ENCODE data around the gene BCL7B.
"Not testable (repeated sequence)": the region's sequence is repeated elsewhere in the genome, so short reads cannot be mapped to it uniquely, and the experiment has no call there.

Gene BCL7B

GRCh38 chr7:73593207-73594045 lies 35.9 kb upstream of the BCL7B start:
- H3K36me3 ChIP-seq (ENCODE audit: control insufficient read depth in 5 of 5, insufficient read depth in 5 of 5, low read length in 5 of 5): peaks cover 0 to 29% (median 12%) of the 10 kb centered on the region in 5 donors
- H3K9ac ChIP-seq (ENCODE audit: low read length in 5 of 5): no peak overlapping the region
- no peaks in the 10 kb centered on the region for H3K4me1 ChIP-seq (ENCODE audit: control insufficient read depth in 5 of 5, insufficient read depth in 5 of 5, low read length in 5 of 5)
- no peak overlapping the region for H3K27ac ChIP-seq (ENCODE audit: low read depth, low read length)
- H3K9me3 ChIP-seq (ENCODE audit: control insufficient read depth in 5 of 5, low read length in 5 of 5): peaks cover 0 to 4% (median 0%) of the 10 kb centered on the region in 5 donors
- H3K27me3 ChIP-seq (ENCODE audit: control insufficient read depth in 5 of 5, insufficient read depth in 4 of 5, low read length in 5 of 5): no peaks in the 10 kb centered on the region
- no peak overlapping the region for H3K4me3 ChIP-seq (ENCODE audit: low read depth in 1 of 5, low read length in 5 of 5)

DNA sequence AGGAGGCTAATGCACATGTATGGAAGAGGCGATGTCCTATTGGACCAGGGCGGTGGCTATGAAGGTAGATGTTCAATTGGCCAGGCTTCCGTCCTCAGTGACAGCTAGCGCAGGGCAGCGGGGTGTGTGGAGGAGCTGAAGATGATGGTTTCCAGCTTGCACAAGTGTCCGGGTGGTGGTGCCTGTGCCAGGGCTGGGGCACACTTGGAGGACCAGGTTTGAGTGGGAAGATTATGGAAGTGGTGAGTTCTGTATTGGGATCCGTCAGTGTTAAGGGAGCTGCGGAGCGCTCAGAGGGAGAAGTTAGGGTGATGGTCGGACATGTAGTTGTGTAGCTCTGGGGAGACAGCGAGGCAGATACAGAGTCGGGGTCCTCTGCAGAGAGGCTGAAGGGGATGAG lies 29.4 kb upstream of the BCL7B start:
- Histone ChIP-seq H3K4me3 (ENCODE audit: low read depth in 1 of 5, low read length in 5 of 5) (no peak overlapping the region), H3K27me3 (ENCODE audit: control insufficient read depth in 5 of 5, insufficient read depth in 4 of 5, low read length in 5 of 5) (no peaks in the 10 kb centered on the region), H3K4me1 (ENCODE audit: control insufficient read depth in 5 of 5, insufficient read depth in 5 of 5, low read length in 5 of 5) (peaks cover 0 to 26% (median 14%) of the 10 kb centered on the region in 5 donors), H3K36me3 (ENCODE audit: control insufficient read depth in 5 of 5, insufficient read depth in 5 of 5, low read length in 5 of 5) (no peaks in the 10 kb centered on the region), H3K9ac (ENCODE audit: low read length in 5 of 5) (no peak overlapping the region), H3K27ac (ENCODE audit: low read depth, low read length) (peak overlapping the region; percentile 23), H3K9me3 (ENCODE audit: control insufficient read depth in 5 of 5, low read length in 5 of 5) (peaks cover 0 to 3% (median 0%) of the 10 kb centered on the region in 5 donors)

GRCh38 chr7:73585196-73585595 lies 27.7 kb upstream of the BCL7B start:
- H3K9ac ChIP-seq (ENCODE audit: low read length in 5 of 5): no peak overlapping the region

GRCh38 chr7:73582664-73583202 lies 25.2 kb upstream of the BCL7B start:
- Histone ChIP-seq H3K9ac (ENCODE audit: low read length in 5 of 5) (no peak overlapping the region), H3K27ac (ENCODE audit: low read depth, low read length) (no peak overlapping the region), H3K4me3 (ENCODE audit: low read depth in 1 of 5, low read length in 5 of 5) (no peak overlapping the region), H3K9me3 (ENCODE audit: control insufficient read depth in 5 of 5, low read length in 5 of 5) (no peaks in the 10 kb centered on the region), H3K27me3 (ENCODE audit: control insufficient read depth in 5 of 5, insufficient read depth in 4 of 5, low read length in 5 of 5) (no peaks in the 10 kb centered on the region), H3K4me1 (ENCODE audit: control insufficient read depth in 5 of 5, insufficient read depth in 5 of 5, low read length in 5 of 5) (peaks cover 0 to 36% (median 19%) of the 10 kb centered on the region in 5 donors), H3K36me3 (ENCODE audit: control insufficient read depth in 5 of 5, insufficient read depth in 5 of 5, low read length in 5 of 5) (no peaks in the 10 kb centered on the region)

More at GRCh38 chr7:73585196-73585595, 27.7 kb upstream of the BCL7B start:
- Histone ChIP-seq H3K4me3 (ENCODE audit: low read depth in 1 of 5, low read length in 5 of 5) (no peak overlapping the region), H3K9me3 (ENCODE audit: control insufficient read depth in 5 of 5, low read length in 5 of 5) (no peaks in the 10 kb centered on the region), H3K27ac (ENCODE audit: low read depth, low read length) (no peak overlapping the region), H3K27me3 (ENCODE audit: control insufficient read depth in 5 of 5, insufficient read depth in 4 of 5, low read length in 5 of 5) (no peaks in the 10 kb centered on the region), H3K4me1 (ENCODE audit: control insufficient read depth in 5 of 5, insufficient read depth in 5 of 5, low read length in 5 of 5) (peaks cover 0 to 30% (median 14%) of the 10 kb centered on the region in 5 donors), H3K36me3 (ENCODE audit: control insufficient read depth in 5 of 5, insufficient read depth in 5 of 5, low read length in 5 of 5) (no peaks in the 10 kb centered on the region)

GRCh38 chr7:73581006-73581405 lies 23.5 kb upstream of the BCL7B start:
- H3K27ac ChIP-seq (ENCODE audit: low read depth, low read length); H3K27me3 ChIP-seq (ENCODE audit: control insufficient read depth in 5 of 5, insufficient read depth in 4 of 5, low read length in 5 of 5); H3K36me3 ChIP-seq (ENCODE audit: control insufficient read depth in 5 of 5, insufficient read depth in 5 of 5, low read length in 5 of 5); H3K9me3 ChIP-seq (ENCODE audit: control insufficient read depth in 5 of 5, low read length in 5 of 5); H3K9ac ChIP-seq (ENCODE audit: low read length in 5 of 5); H3K4me3 ChIP-seq (ENCODE audit: low read depth in 1 of 5, low read length in 5 of 5): not testable (repeated sequence)
- H3K4me1 ChIP-seq (ENCODE audit: control insufficient read depth in 5 of 5, insufficient read depth in 5 of 5, low read length in 5 of 5): peaks cover 2 to 43% (median 25%) of the 10 kb centered on the region in 5 donors

DNA sequence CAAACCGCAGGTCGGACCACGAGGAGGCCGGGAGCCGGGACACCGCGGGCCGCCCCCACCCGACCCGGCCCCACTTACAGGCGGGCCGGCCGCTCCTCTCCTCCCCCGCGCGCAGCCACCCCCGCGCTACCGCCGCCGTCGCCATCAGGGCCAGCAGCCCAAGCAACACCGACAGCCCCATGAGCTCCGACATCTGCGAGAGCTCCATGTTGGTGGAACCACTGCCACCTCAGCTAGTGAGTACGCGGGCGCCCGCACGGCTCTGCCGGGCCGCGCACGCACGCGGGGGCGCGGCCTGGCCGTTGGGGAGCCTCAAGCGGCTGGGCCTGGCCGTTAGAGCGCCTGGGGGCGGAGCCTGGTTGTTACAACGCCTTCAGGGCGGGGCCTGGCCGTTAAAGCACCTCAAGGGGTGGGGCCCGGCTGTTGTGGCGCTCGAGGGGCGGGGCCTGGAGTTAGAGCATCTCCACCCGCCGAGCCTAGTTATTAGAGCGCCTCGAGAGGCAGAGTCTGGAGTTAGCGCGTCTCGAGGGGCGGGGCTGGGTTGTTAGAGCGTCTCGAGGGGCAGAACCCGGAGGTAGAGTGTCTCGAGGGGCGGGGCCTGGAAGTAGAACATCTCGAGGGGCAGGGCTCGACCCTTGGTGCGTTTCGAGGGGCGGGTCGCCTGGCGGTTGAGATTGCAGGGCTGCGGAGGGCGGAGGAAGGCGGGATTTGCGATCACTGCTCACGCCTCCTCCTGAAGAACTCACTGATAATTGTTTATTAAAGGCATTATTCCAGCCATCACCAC lies 21.0 kb upstream of the BCL7B start, which contains the start of gene TBL2:
TSS of gene TBL2 (minus strand) at position 238 of the 787 bp plus-strand sequence. CDS start at position 208, 30 bp downstream.
- Histone ChIP-seq H3K27me3 (ENCODE audit: control insufficient read depth in 5 of 5, insufficient read depth in 4 of 5, low read length in 5 of 5) (no peaks in the 10 kb centered on the region), H3K9me3 (ENCODE audit: control insufficient read depth in 5 of 5, low read length in 5 of 5) (no peaks in the 10 kb centered on the region), H3K27ac (ENCODE audit: low read depth, low read length) (peak within 1 kb of the TSS; percentile 89), H3K9ac (ENCODE audit: low read length in 5 of 5) (peak within 1 kb of the TSS; percentile 87 to 96 (median 95)), H3K4me1 (ENCODE audit: control insufficient read depth in 5 of 5, insufficient read depth in 5 of 5, low read length in 5 of 5) (peaks cover 2 to 42% (median 23%) of the 10 kb centered on the region in 5 donors), H3K4me3 (ENCODE audit: low read depth in 1 of 5, low read length in 5 of 5) (peak within 1 kb of the TSS; percentile 79 to 86 (median 80)), H3K36me3 (ENCODE audit: control insufficient read depth in 5 of 5, insufficient read depth in 5 of 5, low read length in 5 of 5) (peaks cover 0 to 15% (median 14%) of the 10 kb centered on the region in 5 donors)

DNA sequence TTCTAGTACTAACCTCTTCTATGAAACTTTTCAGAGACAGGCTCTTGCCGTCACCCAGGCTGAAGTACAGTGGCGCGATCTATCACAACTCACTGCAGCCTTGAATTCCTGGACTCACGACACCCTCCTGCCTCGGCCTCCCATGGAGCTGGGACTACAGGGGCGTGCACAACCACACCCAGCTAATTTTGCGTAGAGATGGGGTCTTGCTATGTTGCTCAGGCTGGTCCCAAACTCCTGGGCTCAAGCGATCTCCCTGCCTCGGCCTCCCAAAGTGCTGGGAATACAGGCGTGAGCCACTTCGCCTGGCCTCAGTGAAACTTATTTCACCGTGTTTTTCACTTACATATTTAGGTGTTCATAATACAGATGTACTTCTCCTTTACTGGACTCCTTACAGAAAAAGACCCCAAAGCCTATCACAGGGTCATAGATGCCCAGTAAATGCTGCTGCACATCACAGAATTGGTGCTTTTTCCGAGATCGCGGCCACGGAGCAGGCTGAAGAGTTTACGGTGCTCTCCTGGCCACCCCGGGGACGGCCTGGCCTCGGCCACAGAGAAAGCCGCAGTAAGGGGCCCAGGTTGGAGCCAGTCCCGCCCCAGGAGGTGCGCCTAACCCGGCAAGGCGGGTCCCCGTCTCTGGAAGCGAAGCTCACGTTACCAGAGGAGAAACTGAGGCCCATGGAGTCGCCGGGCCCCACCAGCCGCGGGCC lies 20.3 kb upstream of the BCL7B start:
- Histone ChIP-seq H3K9me3 (ENCODE audit: control insufficient read depth in 5 of 5, low read length in 5 of 5) (no peaks in the 10 kb centered on the region), H3K4me1 (ENCODE audit: control insufficient read depth in 5 of 5, insufficient read depth in 5 of 5, low read length in 5 of 5) (peaks cover 2 to 39% (median 23%) of the 10 kb centered on the region in 5 donors), H3K9ac (ENCODE audit: low read length in 5 of 5) (peak overlapping the region; percentile 87 to 96 (median 95)), H3K4me3 (ENCODE audit: low read depth in 1 of 5, low read length in 5 of 5) (peak overlapping the region; percentile 79 to 86 (median 80)), H3K27ac (ENCODE audit: low read depth, low read length) (peak overlapping the region; percentile 89), H3K36me3 (ENCODE audit: control insufficient read depth in 5 of 5, insufficient read depth in 5 of 5, low read length in 5 of 5) (peaks cover 0 to 23% (median 22%) of the 10 kb centered on the region in 5 donors), H3K27me3 (ENCODE audit: control insufficient read depth in 5 of 5, insufficient read depth in 4 of 5, low read length in 5 of 5) (no peaks in the 10 kb centered on the region)

DNA sequence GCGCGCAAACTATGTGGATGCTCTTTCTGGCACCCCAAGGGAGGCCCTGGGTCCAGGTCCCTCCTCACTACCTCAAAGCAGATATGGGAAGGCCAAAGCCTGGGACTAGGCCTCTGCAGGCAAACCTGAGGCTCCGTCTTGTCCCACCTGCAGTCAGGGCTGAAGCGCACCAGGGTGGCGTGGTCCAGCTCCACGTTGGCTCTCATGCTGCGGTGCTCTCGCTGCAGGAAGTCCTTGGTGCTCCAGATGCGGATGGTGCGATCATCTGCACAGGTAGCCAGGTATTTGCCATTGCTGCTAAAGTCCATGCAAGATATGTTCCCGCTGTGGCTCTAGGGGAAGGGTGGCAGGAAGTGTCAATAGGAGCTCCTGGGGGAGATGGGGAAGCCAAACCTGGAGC lies 16.3 kb upstream of the BCL7B start:
- Histone ChIP-seq H3K27me3 (ENCODE audit: control insufficient read depth in 5 of 5, insufficient read depth in 4 of 5, low read length in 5 of 5) (no peaks in the 10 kb centered on the region), H3K4me3 (ENCODE audit: low read depth in 1 of 5, low read length in 5 of 5) (no peak overlapping the region), H3K9me3 (ENCODE audit: control insufficient read depth in 5 of 5, low read length in 5 of 5) (no peaks in the 10 kb centered on the region), H3K9ac (ENCODE audit: low read length in 5 of 5) (no peak overlapping the region), H3K27ac (ENCODE audit: low read depth, low read length) (no peak overlapping the region), H3K4me1 (ENCODE audit: control insufficient read depth in 5 of 5, insufficient read depth in 5 of 5, low read length in 5 of 5) (peaks cover 2 to 21% (median 17%) of the 10 kb centered on the region in 5 donors), H3K36me3 (ENCODE audit: control insufficient read depth in 5 of 5, insufficient read depth in 5 of 5, low read length in 5 of 5) (peaks cover 7 to 62% (median 56%) of the 10 kb centered on the region in 5 donors)

GRCh38 chr7:73573276-73573675 lies 15.8 kb upstream of the BCL7B start:
- Histone ChIP-seq H3K27me3 (ENCODE audit: control insufficient read depth in 5 of 5, insufficient read depth in 4 of 5, low read length in 5 of 5) (no peaks in the 10 kb centered on the region), H3K4me1 (ENCODE audit: control insufficient read depth in 5 of 5, insufficient read depth in 5 of 5, low read length in 5 of 5) (peaks cover 2 to 20% (median 16%) of the 10 kb centered on the region in 5 donors), H3K4me3 (ENCODE audit: low read depth in 1 of 5, low read length in 5 of 5) (no peak overlapping the region), H3K9ac (ENCODE audit: low read length in 5 of 5) (no peak overlapping the region), H3K27ac (ENCODE audit: low read depth, low read length) (no peak overlapping the region), H3K36me3 (ENCODE audit: control insufficient read depth in 5 of 5, insufficient read depth in 5 of 5, low read length in 5 of 5) (peaks cover 7 to 63% (median 56%) of the 10 kb centered on the region in 5 donors), H3K9me3 (ENCODE audit: control insufficient read depth in 5 of 5, low read length in 5 of 5) (no peaks in the 10 kb centered on the region)

Measured in subcutaneous abdominal adipose tissue (tissue), 5 donors.